BLaER1 (cell line): ENCODE results near the gene KLF12.

Source experiments
- H3K27ac ChIP-seq: shearing (Covaris generic); formaldehyde crosslinking; 2 replicates; pipeline ENCODE4 v1.8.1; 2022
- H3K27me3 ChIP-seq: shearing (Covaris generic); formaldehyde crosslinking; 2 replicates; pipeline ENCODE4 v1.8.1; 2022
- H3K36me3 ChIP-seq: shearing (Covaris generic); formaldehyde crosslinking; 2 replicates; pipeline ENCODE4 v1.8.1; 2022
- H3K4me1 ChIP-seq: shearing (Covaris generic); formaldehyde crosslinking; 2 replicates; pipeline ENCODE4 v1.8.1; 2022
- H3K4me2 ChIP-seq: shearing (Covaris generic); formaldehyde crosslinking; 2 replicates; pipeline ENCODE4 v1.8.1; 2022
- H3K4me3 ChIP-seq: shearing (Covaris generic); formaldehyde crosslinking; 2 replicates; pipeline ENCODE4 v1.8.1; 2022
- H3K9ac ChIP-seq: shearing (Covaris generic); formaldehyde crosslinking; 2 replicates; pipeline ENCODE4 v1.8.1; 2022
- H3K9me3 ChIP-seq: shearing (Covaris generic); formaldehyde crosslinking; 2 replicates; pipeline ENCODE4 v1.8.1; 2022
- H4K20me1 ChIP-seq: shearing (Covaris generic); formaldehyde crosslinking; 2 replicates; pipeline ENCODE4 v1.8.1; 2022
- Cebpa-rat ChIP-seq: shearing (Covaris generic); IDR thresholded peaks from 2 replicates; pipeline ENCODE4 v1.8.1; 2022

KLF12 gene

DNA sequence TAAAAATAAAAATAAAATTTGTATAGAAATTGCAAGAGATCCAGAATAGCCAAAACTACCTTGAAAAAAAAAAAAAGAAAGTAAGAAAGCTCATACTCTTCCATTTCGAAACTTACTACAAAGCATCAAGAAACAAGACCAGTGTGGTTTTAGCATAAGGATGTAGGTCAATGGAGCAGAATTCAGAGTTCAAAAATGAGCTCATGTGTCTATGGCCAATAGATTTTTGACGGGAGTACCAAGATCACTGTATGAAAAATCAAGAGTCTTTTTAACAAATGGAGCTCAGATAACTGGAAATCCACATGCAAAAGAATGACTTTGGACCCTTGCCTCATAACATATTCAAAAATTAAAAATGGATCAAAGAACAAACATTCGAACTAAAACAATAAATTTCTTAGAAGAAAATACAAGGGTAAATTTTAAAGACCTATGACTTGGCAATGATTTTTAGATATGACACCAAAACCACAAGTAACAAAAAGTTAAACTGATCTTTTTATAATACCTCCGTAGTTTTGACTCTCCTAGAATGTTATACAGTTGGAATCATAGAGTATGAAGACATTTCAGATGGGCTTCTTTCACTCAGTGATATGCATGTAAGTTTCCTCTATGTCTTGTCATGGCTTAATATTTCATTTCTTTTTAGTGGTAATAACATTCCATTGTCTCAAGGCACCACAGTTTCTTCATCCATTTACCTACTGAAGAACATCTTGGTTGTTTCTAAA, 43.2 kb downstream of the KLF12 start:
- Histone ChIP-seq H4K20me1 (peaks cover 19% of the 10 kb centered on the region; the same call in 1 of the 2 replicates), H3K9me3 (peaks cover 7% of the 10 kb centered on the region; the same call in 1 of the 2 replicates), H3K27ac (no peak overlapping the region), H3K9ac (no peak overlapping the region), H3K27me3 (no peaks in the 10 kb centered on the region), H3K4me2 (no peak overlapping the region), H3K4me1 (peaks cover 14% of the 10 kb centered on the region), H3K36me3 (peaks cover 17% of the 10 kb centered on the region; the same call in 1 of the 2 replicates), H3K4me3 (no peak overlapping the region)
- no peak for TF ChIP-seq Cebpa-rat

DNA sequence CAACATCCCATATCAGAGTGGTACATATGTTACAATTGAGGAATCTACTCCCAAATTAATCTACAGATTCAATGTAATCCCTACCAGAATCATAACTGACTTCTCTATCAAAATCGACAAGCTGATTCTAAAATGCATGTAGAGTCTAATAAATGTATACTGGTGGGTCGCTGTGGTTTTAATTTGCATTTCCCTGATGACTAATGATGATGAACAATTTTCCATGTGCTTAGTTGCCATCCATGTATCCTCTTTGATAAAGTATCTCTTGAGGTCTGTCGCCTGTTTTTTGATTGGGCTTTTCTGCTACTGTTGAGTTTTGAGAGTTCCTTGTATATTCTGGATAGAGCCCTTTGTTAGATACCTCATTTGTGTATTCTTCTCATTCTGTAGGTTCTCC, 43.8 kb downstream of the KLF12 start:
- H3K4me2 ChIP-seq: no peak overlapping the region
- H3K27me3 ChIP-seq: no peaks in the 10 kb centered on the region
- peaks cover 19% of the 10 kb centered on the region; the same call in 1 of the 2 replicates for H4K20me1 ChIP-seq
- peaks cover 20% of the 10 kb centered on the region; the same call in 1 of the 2 replicates for H3K36me3 ChIP-seq
- no peak overlapping the region for H3K27ac ChIP-seq
- H3K9me3 ChIP-seq: peaks cover 7% of the 10 kb centered on the region; the same call in 1 of the 2 replicates
- H3K9ac ChIP-seq: no peak overlapping the region
- H3K4me1 ChIP-seq: peaks cover 14% of the 10 kb centered on the region
- no peak overlapping the region for H3K4me3 ChIP-seq
- no peak for TF ChIP-seq Cebpa-rat

DNA sequence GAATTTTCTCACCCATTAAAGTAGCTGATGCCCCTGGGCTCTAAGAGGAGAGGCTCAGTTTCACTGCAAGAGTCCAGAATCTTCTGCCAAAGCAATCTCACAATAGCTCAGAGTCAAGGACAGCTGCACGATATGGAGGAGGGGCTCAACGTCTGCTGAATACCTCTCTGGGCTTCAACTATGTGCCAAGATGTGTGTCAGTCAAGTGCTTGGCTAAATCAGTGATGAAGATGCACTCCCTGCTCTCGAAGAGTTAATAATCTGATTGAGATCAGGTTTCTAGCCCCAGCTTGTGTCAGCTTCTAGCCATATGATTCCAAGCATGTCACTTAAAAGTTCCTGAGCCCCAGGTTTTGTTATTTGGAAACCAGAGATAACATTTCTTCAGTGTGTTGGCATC, 46.8 kb downstream of the KLF12 start:
- H3K9ac ChIP-seq: no peak overlapping the region
- TF ChIP-seq Cebpa-rat: no peak
- H3K4me3 ChIP-seq: no peak overlapping the region
- H3K27ac ChIP-seq: no peak overlapping the region
- H3K4me1 ChIP-seq: peaks cover 2% of the 10 kb centered on the region
- H4K20me1 ChIP-seq: peaks cover under 1% of the 10 kb centered on the region; the same call in 1 of the 2 replicates
- H3K27me3 ChIP-seq: no peaks in the 10 kb centered on the region
- peaks cover 12% of the 10 kb centered on the region; the same call in 1 of the 2 replicates for H3K9me3 ChIP-seq
- peaks cover 26% of the 10 kb centered on the region; the same call in 1 of the 2 replicates for H3K36me3 ChIP-seq
- no peak overlapping the region for H3K4me2 ChIP-seq
